VCaP (cell line): ENCODE data around the gene RNASE1.
"Not testable (repeated sequence)": the region's sequence is repeated elsewhere in the genome, so short reads cannot be mapped to it uniquely, and the experiment has no call there.

Experiments
- H3K27ac ChIP-seq: fragments of 450-650 bp; 2 replicates; pipeline ENCODE4 v1.5.1; 2017
- CTCF ChIP-seq: fragments of 450-650 bp; conservative IDR thresholded peaks from 2 replicates; pipeline ENCODE4 v1.5.1; 2017; ENCODE audit warnings: mild to moderate bottlenecking, moderate library complexity

RNASE1 gene

DNA sequence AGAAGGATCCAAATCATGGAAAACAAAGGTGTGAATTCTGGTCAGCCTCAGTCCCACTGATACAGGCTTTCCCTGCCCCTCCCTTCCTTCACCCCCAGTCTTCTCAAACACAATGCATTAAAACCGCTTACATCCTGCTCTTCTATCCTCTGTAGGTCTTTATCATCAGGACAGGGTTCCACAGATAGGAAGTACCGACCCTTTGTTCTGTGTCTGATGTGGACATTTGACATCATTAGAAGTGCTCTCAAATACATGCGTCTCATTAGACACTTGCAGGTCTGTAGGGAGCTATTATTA lies 34.1 kb downstream of the RNASE1 start:
- no peak for TF ChIP-seq CTCF

GRCh38 chr14:20760950-20761349 lies 41.7 kb downstream of the RNASE1 start:
- H3K27ac ChIP-seq: no peak overlapping the region
- no peak for TF ChIP-seq CTCF

More for the DNA sequence above, 34.1 kb downstream of the RNASE1 start:
- H3K27ac ChIP-seq: no peak overlapping the region

- H3K27ac ChIP-seq: not testable (repeated sequence)
Measured at GRCh38 chr14:20759465-20759864, 43.2 kb downstream of the RNASE1 start.

DNA sequence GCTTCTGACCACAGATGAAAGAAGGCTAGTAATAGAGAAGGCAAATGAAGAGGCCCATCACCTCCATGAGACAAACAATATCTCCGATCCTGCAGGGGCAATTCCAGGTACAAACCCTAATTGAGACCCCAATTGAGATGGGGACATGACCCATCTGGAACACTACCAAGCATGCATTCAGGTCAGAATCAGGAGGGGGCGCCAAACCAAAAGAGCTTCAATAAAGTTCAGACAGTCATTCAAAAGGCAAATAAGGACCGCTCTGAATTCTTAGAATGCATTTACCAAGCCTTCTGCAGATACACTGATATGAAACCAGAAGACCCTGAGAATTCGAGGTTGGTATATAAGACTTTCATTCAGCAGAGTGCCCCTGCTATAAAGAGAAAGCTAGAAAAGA lies 44.7 kb downstream of the RNASE1 start:
- TF ChIP-seq CTCF: no peak; the same call in 1 of the 2 replicates
- H3K27ac ChIP-seq: no peak overlapping the region

DNA sequence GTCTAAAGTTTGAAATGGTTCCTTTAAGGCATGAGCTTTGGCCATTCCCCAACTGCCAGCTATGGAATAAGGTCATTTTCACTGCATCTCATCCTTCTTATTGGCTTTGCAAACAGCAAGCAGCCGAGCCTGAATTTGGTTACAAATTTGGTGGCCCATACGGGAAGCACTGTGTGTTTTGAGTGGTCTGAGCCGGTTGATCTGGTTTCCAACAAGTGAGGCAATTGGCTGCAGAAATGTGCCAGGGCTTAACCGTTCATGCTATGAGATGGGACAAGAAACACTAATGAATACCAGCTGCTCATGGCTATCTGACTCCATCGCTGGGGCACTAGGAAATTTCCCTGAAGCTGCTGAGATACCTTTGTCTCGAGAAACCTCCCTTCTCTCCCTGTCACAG lies 47.6 kb downstream of the RNASE1 start:
- no peak overlapping the region for H3K27ac ChIP-seq
- TF ChIP-seq CTCF: no peak

DNA sequence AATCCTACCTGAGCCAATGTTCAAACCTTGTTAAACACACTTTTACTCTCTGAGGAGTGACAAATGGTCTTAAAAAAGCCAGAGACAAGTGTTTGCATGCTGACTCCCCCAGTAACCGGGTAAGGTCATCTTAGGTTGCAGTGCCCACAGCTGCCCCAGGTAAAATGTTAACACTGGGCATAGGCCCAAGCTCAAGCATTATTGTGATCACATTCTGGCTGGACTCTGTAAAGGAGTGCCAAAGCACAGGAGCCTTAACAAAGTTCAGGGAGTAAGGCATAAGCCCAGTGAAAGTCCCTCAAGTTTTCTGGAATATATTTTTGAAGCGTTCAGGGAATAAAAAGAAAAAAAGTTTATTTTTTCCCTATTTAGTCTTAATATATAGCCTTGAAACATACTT lies 48.3 kb downstream of the RNASE1 start:
- H3K27ac ChIP-seq: no peak overlapping the region
- no peak for TF ChIP-seq CTCF

GRCh38 chr14:20751963-20752562 lies 50.6 kb downstream of the RNASE1 start:
- no peak overlapping the region for H3K27ac ChIP-seq
- no peak for TF ChIP-seq CTCF
